ENCODE measurements around the gene BEND4.

DNA sequence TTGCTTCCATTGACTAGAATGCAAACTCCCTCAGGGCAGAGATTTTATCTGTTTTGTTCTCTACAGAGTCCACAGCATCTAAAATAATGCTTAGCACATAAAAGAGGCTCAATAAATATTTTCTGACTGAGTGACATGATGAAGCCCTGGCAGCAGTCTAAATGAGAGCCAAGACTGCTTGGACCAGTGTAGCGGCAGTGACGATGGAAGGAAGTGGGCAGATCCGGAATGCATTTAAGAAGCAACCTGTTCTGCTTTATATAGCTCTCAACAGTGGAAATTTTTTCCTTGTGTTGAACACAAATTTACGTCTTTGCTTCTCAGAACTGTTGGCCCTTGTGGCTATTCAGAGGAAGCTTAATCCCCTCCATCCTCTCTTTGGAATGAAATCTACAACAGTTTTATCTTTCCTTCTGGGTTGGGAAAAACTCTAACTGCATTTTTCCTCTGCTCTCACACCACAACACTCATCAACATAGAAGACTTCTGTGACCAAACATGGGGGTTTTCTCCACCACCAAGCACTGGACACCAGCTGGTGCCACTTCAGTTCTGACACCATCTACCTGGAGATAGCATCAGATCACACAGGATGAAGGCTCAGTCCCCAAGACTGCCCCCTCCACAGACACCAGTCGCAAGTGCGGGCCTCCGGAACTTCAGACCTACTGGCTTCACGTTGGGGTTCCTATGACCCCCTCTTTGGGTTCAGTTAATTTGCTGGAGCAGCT, 7.0 kb upstream of the BEND4 start:
- TF ChIP-seq POLR2A (IDR thresholded peaks at IDR 0.05) (no peak), POLR2AphosphoS5 (IDR thresholded peaks at IDR 0.05) (no peak), EP300 (IDR thresholded peaks at IDR 0.05) (no peak)
- TF ChIP-seq, protein P1, sequence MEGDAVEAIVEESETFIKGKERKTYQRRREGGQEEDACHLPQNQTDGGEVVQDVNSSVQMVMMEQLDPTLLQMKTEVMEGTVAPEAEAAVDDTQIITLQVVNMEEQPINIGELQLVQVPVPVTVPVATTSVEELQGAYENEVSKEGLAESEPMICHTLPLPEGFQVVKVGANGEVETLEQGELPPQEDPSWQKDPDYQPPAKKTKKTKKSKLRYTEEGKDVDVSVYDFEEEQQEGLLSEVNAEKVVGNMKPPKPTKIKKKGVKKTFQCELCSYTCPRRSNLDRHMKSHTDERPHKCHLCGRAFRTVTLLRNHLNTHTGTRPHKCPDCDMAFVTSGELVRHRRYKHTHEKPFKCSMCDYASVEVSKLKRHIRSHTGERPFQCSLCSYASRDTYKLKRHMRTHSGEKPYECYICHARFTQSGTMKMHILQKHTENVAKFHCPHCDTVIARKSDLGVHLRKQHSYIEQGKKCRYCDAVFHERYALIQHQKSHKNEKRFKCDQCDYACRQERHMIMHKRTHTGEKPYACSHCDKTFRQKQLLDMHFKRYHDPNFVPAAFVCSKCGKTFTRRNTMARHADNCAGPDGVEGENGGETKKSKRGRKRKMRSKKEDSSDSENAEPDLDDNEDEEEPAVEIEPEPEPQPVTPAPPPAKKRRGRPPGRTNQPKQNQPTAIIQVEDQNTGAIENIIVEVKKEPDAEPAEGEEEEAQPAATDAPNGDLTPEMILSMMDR (IDR thresholded peaks at IDR 0.05): no peak
